Measurements from ENCODE around the gene CCDC78. TPM values are rescaled to one million over a fixed set of nuclear protein-coding genes. Genes with fewer than 3 reads are reported as not detected.

The CCDC78 gene
- total and polyA plus RNA-seq, 12 donors = 0.21 to 1.7 (median 0.55) TPM; not detected in 1

DNA sequence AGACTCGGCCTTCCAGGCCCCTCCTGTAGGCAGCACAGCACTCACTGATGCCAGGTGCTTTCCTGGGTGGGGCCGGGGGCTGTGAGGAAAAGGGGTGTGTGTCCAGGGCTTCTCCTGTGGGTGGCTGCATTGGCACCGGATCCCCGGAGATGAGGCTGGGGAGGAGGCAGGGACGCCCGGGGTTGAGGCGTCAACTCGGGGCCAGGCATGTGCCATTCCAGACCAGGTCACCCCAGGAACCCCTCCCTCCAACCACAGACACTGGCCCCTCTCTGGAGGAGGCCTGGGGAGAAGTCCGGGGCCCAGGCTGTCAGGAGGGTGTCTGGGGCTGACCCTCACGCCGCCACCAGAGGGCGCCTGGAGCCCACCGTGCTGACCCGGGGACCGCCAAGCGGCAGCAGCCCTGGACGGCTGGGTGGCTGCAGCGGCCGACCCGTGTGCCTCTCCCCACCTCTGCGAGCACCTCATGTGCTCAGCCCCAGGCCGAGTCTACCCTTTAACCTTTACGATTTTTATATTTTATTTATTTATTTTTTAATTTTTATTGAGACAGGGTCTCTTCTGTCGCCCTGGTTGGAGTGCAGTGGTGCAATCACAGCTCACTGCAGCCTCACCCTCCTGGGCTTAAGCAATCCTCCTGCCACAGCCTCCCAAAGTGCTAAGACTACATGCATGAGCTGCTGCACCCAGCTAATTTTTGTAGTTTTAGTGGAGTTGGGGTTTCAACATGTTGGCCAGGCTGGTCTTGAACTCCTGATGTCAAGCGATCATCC is 14.5 kb downstream of the CCDC78 start:
- peaks cover 17 to 35% (median 26%) of the 10 kb centered on the region in 9 donors for H3K4me1 ChIP-seq
- 14% methylated on average over 23 to 25 of the region's 25 CpGs for WGBS, 2 donors

DNA sequence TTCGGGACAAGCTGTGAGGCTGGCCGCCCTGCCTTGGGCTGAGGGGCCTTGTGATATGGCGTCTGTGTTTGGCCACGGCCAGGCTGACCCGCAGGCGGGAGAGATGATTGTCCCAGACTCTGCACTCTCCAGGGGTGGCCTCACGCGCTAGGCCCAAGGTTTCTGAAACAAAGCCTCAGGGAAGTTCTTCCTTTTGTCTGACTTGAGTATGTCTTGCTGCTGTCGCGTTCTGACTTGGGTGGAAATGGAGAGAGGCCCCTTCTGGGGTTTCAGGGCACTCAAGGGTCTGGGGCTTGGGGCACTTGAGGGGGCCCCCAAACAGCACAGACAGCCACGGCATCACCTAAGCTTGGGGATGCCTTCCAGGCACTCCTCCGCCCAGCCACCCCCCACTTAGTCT is 15.2 kb downstream of the CCDC78 start:
- H3K27ac ChIP-seq = no peak overlapping the region
- WGBS, 2 donors = 73 to 78% methylated on average over 12 of the region's 12 CpGs
- TF ChIP-seq, protein P1, sequence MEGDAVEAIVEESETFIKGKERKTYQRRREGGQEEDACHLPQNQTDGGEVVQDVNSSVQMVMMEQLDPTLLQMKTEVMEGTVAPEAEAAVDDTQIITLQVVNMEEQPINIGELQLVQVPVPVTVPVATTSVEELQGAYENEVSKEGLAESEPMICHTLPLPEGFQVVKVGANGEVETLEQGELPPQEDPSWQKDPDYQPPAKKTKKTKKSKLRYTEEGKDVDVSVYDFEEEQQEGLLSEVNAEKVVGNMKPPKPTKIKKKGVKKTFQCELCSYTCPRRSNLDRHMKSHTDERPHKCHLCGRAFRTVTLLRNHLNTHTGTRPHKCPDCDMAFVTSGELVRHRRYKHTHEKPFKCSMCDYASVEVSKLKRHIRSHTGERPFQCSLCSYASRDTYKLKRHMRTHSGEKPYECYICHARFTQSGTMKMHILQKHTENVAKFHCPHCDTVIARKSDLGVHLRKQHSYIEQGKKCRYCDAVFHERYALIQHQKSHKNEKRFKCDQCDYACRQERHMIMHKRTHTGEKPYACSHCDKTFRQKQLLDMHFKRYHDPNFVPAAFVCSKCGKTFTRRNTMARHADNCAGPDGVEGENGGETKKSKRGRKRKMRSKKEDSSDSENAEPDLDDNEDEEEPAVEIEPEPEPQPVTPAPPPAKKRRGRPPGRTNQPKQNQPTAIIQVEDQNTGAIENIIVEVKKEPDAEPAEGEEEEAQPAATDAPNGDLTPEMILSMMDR (IDR thresholded peaks at IDR 0.05) = no peak
- no peak overlapping the region for H3K4me3 ChIP-seq
- H3K36me3 ChIP-seq = no peaks in the 10 kb centered on the region
- intact Hi-C loops (cut with DNase I) = loop anchor here (1.0 to 10.0 kb wide), 9 partner anchors 30 to 386 kb away; partner anchors contain the start of genes CHTF18 (in 3 of the 10), RPUSD1 (in 3 of the 10) and C1QTNF8 (in 1 of the 10)
- H3K4me1 ChIP-seq = peaks cover 13 to 32% (median 20%) of the 10 kb centered on the region in 9 donors
- no peaks in the 10 kb centered on the region for H3K9me3 ChIP-seq
- no peak for DNase-seq
- no peak for ATAC-seq
- H3K27me3 ChIP-seq = peaks cover 11 to 71% (median 54%) of the 10 kb centered on the region in 7 donors

More for the DNA sequence above, 14.5 kb downstream of the CCDC78 start:
- Histone ChIP-seq H3K27me3 (peaks cover 5 to 71% (median 47%) of the 10 kb centered on the region in 7 donors), H3K27ac (no peak overlapping the region), H3K4me3 (no peak overlapping the region), H3K36me3 (no peaks in the 10 kb centered on the region), H3K9me3 (no peaks in the 10 kb centered on the region)
- intact Hi-C loops (cut with DNase I) = loop anchor here (1.0 to 10.0 kb wide), 10 partner anchors 29 to 386 kb away; partner anchors contain the start of genes CHTF18 (in 3 of the 10), RPUSD1 (in 3 of the 10), C1QTNF8 (in 1 of the 10) and CIAO3 (in 1 of the 10)
- TF ChIP-seq, protein P1 (IDR thresholded peaks at IDR 0.05) = peak; percentile 91 to 98 (median 96)
- ATAC-seq (peak; percentile 51 to 80 (median 66)), DNase-seq (peak; percentile 72 to 88)

DNA sequence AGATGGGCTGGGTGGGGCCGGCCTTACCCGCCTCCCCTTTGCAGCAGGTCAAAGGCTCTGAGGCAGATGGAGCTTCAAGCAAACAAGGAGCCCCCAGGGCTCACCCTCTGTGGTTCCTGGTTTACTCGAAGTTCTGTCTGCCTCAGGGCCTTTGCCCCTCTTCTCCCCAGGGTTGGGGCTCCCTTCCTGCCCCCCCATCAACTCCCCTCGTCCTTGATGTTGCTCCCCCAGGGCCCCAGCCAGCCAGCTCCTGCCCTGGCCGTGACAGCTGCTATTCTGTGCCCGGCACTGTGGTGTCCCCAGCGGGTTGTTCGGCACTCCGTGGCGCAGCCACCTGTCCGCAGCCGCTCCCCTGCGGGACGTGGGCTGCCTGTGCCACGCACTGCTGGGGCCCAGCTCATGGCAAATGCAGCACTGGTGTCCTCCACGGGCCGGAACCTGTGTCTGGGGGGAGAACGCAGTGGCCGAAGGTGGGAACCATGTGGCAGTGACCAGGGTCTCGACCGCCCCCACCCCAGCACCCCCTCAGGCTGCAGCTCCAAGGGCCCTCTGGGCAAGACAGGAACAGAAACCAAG is 15.7 kb downstream of the CCDC78 start:
- H3K9me3 ChIP-seq = no peaks in the 10 kb centered on the region
- no peak for DNase-seq
- intact Hi-C loops (cut with DNase I) = loop anchor here (1.0 to 10.0 kb wide), 9 partner anchors 31 to 387 kb away; partner anchors contain the start of genes CHTF18 (in 3 of the 10), RPUSD1 (in 3 of the 10) and C1QTNF8 (in 1 of the 10)
- H3K27ac ChIP-seq = no peak overlapping the region
- no peak overlapping the region for H3K4me3 ChIP-seq
- 68 to 74% methylated on average over 21 of the region's 21 CpGs for WGBS, 2 donors
- H3K27me3 ChIP-seq = peaks cover 12 to 70% (median 56%) of the 10 kb centered on the region in 7 donors
- ATAC-seq = no peak
- TF ChIP-seq, protein P1 (IDR thresholded peaks at IDR 0.05) = no peak
- H3K36me3 ChIP-seq = no peaks in the 10 kb centered on the region
- peaks cover 9 to 29% (median 16%) of the 10 kb centered on the region in 9 donors for H3K4me1 ChIP-seq

All from heart right ventricle (tissue), 16 donors.